GM10248 (cell line): ENCODE data around the gene CDC42BPB.

Experiments used
- CTCF ChIA-PET: fragments of 300-600 bp; sonication (Branson Sonifier 250); formaldehyde crosslinking; extraction: SDS; loops from one replicate; lab custom pipeline; 2021; ENCODE audit warnings: antibody characterized with exemption; lab: Yijun Ruan, JAX
- POLR2A ChIA-PET: fragments of 350-650 bp; sonication (Branson Sonifier 250); formaldehyde crosslinking; extraction: SDS; loops from one replicate; lab custom pipeline; 2020; ENCODE audit warnings: antibody characterized with exemption; lab: Yijun Ruan, JAX
- DNase-seq: peaks from one replicate; pipeline ENCODE4 v3.0.0; 2012; ENCODE audit errors: extremely low spot score
- TF ChIP-seq, protein P1 (sequence below): IDR thresholded peaks from 2 replicates; pipeline ENCODE4 v1.5.1; 2012; ENCODE audit warnings: mild to moderate bottlenecking, low read depth; ENCODE audit errors: extremely low read depth, missing control alignments, control extremely low read depth

Gene CDC42BPB

GRCh38 chr14:102920273-102920997 is 136.9 kb downstream of the CDC42BPB start:
- TF ChIP-seq, protein P1, sequence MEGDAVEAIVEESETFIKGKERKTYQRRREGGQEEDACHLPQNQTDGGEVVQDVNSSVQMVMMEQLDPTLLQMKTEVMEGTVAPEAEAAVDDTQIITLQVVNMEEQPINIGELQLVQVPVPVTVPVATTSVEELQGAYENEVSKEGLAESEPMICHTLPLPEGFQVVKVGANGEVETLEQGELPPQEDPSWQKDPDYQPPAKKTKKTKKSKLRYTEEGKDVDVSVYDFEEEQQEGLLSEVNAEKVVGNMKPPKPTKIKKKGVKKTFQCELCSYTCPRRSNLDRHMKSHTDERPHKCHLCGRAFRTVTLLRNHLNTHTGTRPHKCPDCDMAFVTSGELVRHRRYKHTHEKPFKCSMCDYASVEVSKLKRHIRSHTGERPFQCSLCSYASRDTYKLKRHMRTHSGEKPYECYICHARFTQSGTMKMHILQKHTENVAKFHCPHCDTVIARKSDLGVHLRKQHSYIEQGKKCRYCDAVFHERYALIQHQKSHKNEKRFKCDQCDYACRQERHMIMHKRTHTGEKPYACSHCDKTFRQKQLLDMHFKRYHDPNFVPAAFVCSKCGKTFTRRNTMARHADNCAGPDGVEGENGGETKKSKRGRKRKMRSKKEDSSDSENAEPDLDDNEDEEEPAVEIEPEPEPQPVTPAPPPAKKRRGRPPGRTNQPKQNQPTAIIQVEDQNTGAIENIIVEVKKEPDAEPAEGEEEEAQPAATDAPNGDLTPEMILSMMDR, result no peak
- no peak for DNase-seq
- ChIA-PET CTCF (no interaction called here), POLR2A (no interaction called here)

- ChIA-PET POLR2A (no interaction called here), CTCF (interaction anchor here (0.9 to 2.9 kb wide), 8 partner anchors 10 to 224 kb away, joined by 3 to 27 read pairs (median 4); no protein-coding TSS in a partner anchor)
- TF ChIP-seq, protein P1, result no peak
- no peak for DNase-seq
Measured at GRCh38 chr14:102918438-102918837, 138.9 kb downstream of the CDC42BPB start.

GRCh38 chr14:102917469-102918211 is 139.7 kb downstream of the CDC42BPB start:
- POLR2A ChIA-PET, result interaction anchor here (0.6 kb wide), 1 partner anchor 393 kb away, joined by 3 read pairs; no protein-coding TSS in a partner anchor
- DNase-seq, result peak; percentile 84
- CTCF ChIA-PET, result interaction anchor here (0.9 to 2.9 kb wide), 9 partner anchors 11 to 393 kb away, joined by 3 to 27 read pairs (median 4); no protein-coding TSS in a partner anchor
- TF ChIP-seq, protein P1, result peak; percentile 71

DNA sequence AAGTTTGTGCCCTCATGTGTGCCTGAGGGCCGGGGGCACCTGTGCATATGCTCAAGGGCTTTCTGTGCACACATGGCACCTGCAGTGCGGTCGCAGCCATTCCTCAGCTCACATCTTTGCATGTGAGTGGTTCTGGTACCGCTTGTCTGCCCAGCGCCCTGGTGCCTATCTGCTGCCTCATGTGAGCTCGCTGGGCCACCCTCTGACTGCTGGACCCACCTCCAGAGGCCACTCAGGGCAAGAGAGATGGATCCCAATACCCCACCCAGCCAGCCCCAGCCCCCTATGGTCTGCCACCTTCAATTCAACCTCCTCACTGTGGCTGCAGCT is 140.3 kb downstream of the CDC42BPB start:
- DNase-seq, result no peak
- POLR2A ChIA-PET, result no interaction called here
- TF ChIP-seq, protein P1, result no peak
- CTCF ChIA-PET, result interaction anchor here (1.3 to 2.9 kb wide), 3 partner anchors 15 to 392 kb away, joined by 4 to 27 read pairs (median 5); no protein-coding TSS in a partner anchor

DNA sequence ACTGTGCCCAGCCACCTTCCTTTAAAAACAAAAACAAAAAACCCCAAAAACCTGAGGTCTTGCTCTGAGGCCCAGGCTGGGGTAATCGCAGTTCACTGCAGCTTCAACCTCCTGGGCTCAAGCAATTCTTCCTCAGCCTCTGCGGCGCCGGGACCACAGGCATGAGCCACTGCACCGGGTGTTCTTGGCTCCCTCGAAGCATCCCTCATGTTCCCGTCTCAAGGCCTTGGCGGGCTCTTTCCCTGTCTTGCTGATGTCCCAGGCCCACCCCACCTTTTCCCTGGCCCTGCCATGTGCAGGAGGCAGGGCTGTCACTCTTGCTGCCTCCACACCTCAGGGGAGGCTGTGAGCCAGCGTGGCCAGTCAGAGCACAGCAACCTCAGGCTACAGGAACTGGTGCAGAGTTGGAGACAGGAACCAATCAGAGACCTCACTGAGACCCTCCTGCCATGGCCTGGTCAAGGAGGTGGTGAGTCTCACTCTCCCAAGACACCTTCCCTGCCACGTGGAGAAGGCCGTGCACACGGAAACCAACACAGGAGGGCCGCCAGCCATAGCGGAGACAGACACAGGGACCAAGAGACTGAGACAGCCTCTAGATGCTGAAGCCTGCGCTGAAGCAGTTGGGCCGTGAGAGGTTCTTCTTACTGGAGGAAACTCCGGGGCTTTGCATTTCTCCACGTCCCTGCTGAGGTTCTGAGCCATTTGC is 140.8 kb downstream of the CDC42BPB start:
- POLR2A ChIA-PET, result interaction anchor here (0.5 to 0.6 kb wide), 2 partner anchors 25 to 38 kb away, joined by 3 to 6 read pairs; no protein-coding TSS in a partner anchor
- TF ChIP-seq, protein P1, result no peak
- DNase-seq, result no peak
- CTCF ChIA-PET, result interaction anchor here (1.8 to 2.9 kb wide), 3 partner anchors 15 to 222 kb away, joined by 5 to 27 read pairs (median 15); no protein-coding TSS in a partner anchor
